OCI-LY1 (cell line): ENCODE measurements around the gene THSD1.

Source experiments
- H2AFZ ChIP-seq: fragments of 200-600 bp; sonication (generic), shearing (Covaris generic); 2 replicates; pipeline ENCODE4 v1.6.0; 2014; ENCODE audit warnings: antibody characterized with exemption, mild to moderate bottlenecking, low read length
- H3F3A ChIP-seq: fragments of 200-600 bp; sonication (generic), shearing (Covaris generic); 2 replicates; pipeline ENCODE4 v1.6.0; 2014; ENCODE audit warnings: mild to moderate bottlenecking, antibody characterized with exemption, low read length, moderate library complexity; ENCODE audit not compliant: insufficient read depth
- H3K27ac ChIP-seq: fragments of 200-600 bp; sonication (generic); 2 replicates; pipeline ENCODE4 v1.5.1; 2014; ENCODE audit warnings: low read length, mixed run types, mild to moderate bottlenecking, low read depth; ENCODE audit not compliant: poor library complexity, severe bottlenecking
- H3K27me3 ChIP-seq: fragments of 200-600 bp; sonication (generic); 2 replicates; pipeline ENCODE4 v1.6.0; 2014; ENCODE audit warnings: antibody characterized with exemption, mild to moderate bottlenecking, low read length, moderate library complexity; ENCODE audit not compliant: insufficient read depth
- H3K36me3 ChIP-seq: fragments of 200-600 bp; sonication (generic); 2 replicates; pipeline ENCODE4 v1.6.1; 2014; ENCODE audit warnings: mild to moderate bottlenecking, antibody characterized with exemption, low read length, moderate library complexity, mixed read lengths; ENCODE audit not compliant: insufficient read depth
- H3K4me1 ChIP-seq: fragments of 200-600 bp; sonication (generic); 2 replicates; pipeline ENCODE4 v1.5.1; 2014; ENCODE audit warnings: mild to moderate bottlenecking, low read length, moderate library complexity; ENCODE audit not compliant: insufficient read depth, severe bottlenecking
- H3K4me2 ChIP-seq: fragments of 200-600 bp; sonication (generic), shearing (Covaris generic); 2 replicates; pipeline ENCODE4 v1.6.1; 2014; ENCODE audit warnings: low read length
- H3K4me3 ChIP-seq: fragments of 200-600 bp; sonication (generic); 2 replicates; pipeline ENCODE4 v1.5.1; 2014; ENCODE audit warnings: low read length, low read depth, mild to moderate bottlenecking, mixed read lengths; ENCODE audit not compliant: poor library complexity, severe bottlenecking
- H3K79me2 ChIP-seq: fragments of 200-600 bp; shearing (Covaris generic); 2 replicates; pipeline ENCODE4 v1.6.1; 2016; ENCODE audit warnings: mixed run types, low read length, mixed read lengths; ENCODE audit not compliant: insufficient read depth
- H3K9ac ChIP-seq: fragments of 200-600 bp; sonication (generic), shearing (Covaris generic); 2 replicates; pipeline ENCODE4 v1.6.1; 2014; ENCODE audit warnings: mild to moderate bottlenecking, low read length, mixed read lengths
- H3K9me2 ChIP-seq: fragments of 200-600 bp; sonication (generic), shearing (Covaris generic); 2 replicates; pipeline ENCODE4 v1.6.1; 2014; ENCODE audit warnings: low read depth, mild to moderate bottlenecking, low read length, mixed read lengths
- H3K9me3 ChIP-seq: fragments of 200-600 bp; shearing (Covaris generic); 2 replicates; pipeline ENCODE4 v1.6.1; 2014; ENCODE audit warnings: low read length, mixed read lengths
- H4K20me1 ChIP-seq: fragments of 200-600 bp; sonication (generic), shearing (Covaris generic); 2 replicates; pipeline ENCODE4 v1.6.0; 2016; ENCODE audit warnings: mild to moderate bottlenecking, low read length; ENCODE audit not compliant: insufficient read depth
- CTCF ChIP-seq: fragments of 200-600 bp; sonication (generic), shearing (Covaris generic); IDR thresholded peaks from 2 replicates; pipeline ENCODE4 v1.5.1; 2017; ENCODE audit warnings: mild to moderate bottlenecking, antibody characterized with exemption, low read length, moderate library complexity, mixed read lengths
- EZH2 ChIP-seq: fragments of 200-600 bp; sonication (generic), shearing (Covaris generic); IDR thresholded peaks from 2 replicates; pipeline ENCODE4 v1.8.0; 2017; ENCODE audit warnings: borderline replicate concordance, mixed run types, mild to moderate bottlenecking, antibody characterized with exemption, low read length, moderate library complexity, mixed read lengths

Gene THSD1

GRCh38 chr13:52348071-52348470 lies 57.9 kb downstream of the THSD1 start:
- H4K20me1 ChIP-seq, result no peaks in the 10 kb centered on the region
- TF ChIP-seq EZH2 (no peak), CTCF (no peak)
- H3K27ac ChIP-seq, result no peak overlapping the region
- H3F3A ChIP-seq, result no peaks in the 10 kb centered on the region
- H2AFZ ChIP-seq, result no peak overlapping the region
- H3K27me3 ChIP-seq, result 0 out of 2 replicates have a peak, but pooled peaks cover 3% of the 10 kb centered on the region
- H3K79me2 ChIP-seq, result no peaks in the 10 kb centered on the region
- no peak overlapping the region for H3K9ac ChIP-seq
- no peaks in the 10 kb centered on the region for H3K36me3 ChIP-seq
- no peaks in the 10 kb centered on the region for H3K4me1 ChIP-seq
- no peak overlapping the region for H3K4me3 ChIP-seq
- H3K4me2 ChIP-seq, result no peak overlapping the region
- no peaks in the 10 kb centered on the region for H3K9me2 ChIP-seq
- H3K9me3 ChIP-seq, result no peaks in the 10 kb centered on the region

- Histone ChIP-seq H2AFZ (no peak overlapping the region; the same call in 1 of the 2 replicates), H3K9me2 (no peaks in the 10 kb centered on the region), H4K20me1 (no peaks in the 10 kb centered on the region), H3K79me2 (no peaks in the 10 kb centered on the region), H3K9me3 (no peaks in the 10 kb centered on the region), H3K4me1 (no peaks in the 10 kb centered on the region), H3K36me3 (no peaks in the 10 kb centered on the region), H3K4me3 (no peak overlapping the region), H3K27ac (no peak overlapping the region), H3K4me2 (no peak overlapping the region), H3K27me3 (0 out of 2 replicates have a peak, but pooled peaks cover 3% of the 10 kb centered on the region), H3F3A (no peaks in the 10 kb centered on the region), H3K9ac (no peak overlapping the region)
- TF ChIP-seq CTCF, result no peak
- TF ChIP-seq EZH2, result no peak
Observed at GRCh38 chr13:52345631-52346251, 60.2 kb downstream of the THSD1 start.

GRCh38 chr13:52345048-52345447 lies 60.9 kb downstream of the THSD1 start:
- TF ChIP-seq CTCF, result no peak
- TF ChIP-seq EZH2, result no peak
- Histone ChIP-seq H2AFZ (no peak overlapping the region), H3K9me2 (no peaks in the 10 kb centered on the region), H3K4me2 (no peak overlapping the region), H3K79me2 (no peaks in the 10 kb centered on the region), H3K27me3 (0 out of 2 replicates have a peak, but pooled peaks cover 3% of the 10 kb centered on the region), H3K4me1 (no peaks in the 10 kb centered on the region), H3K9me3 (no peaks in the 10 kb centered on the region), H4K20me1 (no peaks in the 10 kb centered on the region), H3F3A (no peaks in the 10 kb centered on the region), H3K4me3 (no peak overlapping the region), H3K9ac (no peak overlapping the region), H3K27ac (no peak overlapping the region), H3K36me3 (no peaks in the 10 kb centered on the region)
